NAMALWA (cell line): ENCODE results near the gene FOXO4.
A peak's percentile ranks its signal among the peaks of the same experiment; 100 is the strongest.
"Not testable (repeated sequence)": the region's sequence is repeated elsewhere in the genome, so short reads cannot be mapped to it uniquely, and the experiment has no call there.

ENCODE experiments used
- DNase-seq: peaks from one replicate; pipeline ENCODE4 v3.0.0-alpha.2; 2015; ENCODE audit warnings: low spot score

FOXO4 gene, protein sequence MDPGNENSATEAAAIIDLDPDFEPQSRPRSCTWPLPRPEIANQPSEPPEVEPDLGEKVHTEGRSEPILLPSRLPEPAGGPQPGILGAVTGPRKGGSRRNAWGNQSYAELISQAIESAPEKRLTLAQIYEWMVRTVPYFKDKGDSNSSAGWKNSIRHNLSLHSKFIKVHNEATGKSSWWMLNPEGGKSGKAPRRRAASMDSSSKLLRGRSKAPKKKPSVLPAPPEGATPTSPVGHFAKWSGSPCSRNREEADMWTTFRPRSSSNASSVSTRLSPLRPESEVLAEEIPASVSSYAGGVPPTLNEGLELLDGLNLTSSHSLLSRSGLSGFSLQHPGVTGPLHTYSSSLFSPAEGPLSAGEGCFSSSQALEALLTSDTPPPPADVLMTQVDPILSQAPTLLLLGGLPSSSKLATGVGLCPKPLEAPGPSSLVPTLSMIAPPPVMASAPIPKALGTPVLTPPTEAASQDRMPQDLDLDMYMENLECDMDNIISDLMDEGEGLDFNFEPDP

DNA sequence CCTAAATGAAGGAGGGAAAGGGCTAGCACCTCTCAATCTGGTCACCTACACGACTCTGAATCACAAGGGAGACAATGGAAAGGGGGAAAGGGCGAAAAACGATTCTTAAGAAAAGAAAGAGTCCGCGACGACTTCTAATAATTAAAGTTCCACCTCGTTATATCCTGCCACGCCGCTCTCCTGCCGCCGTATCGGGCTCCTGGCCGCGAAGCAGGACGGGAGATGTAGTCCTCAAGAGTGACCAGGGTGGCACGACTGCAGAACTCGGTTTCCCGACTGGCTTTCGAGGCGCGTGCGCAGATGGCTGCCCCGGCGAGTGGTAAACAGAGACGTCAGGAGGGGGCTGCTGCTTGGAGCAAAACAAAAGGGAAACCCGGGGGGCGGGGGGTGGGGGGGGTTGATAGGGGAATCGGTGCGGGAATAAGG is at the start of gene FOXO4:
Gene FOXO4 (plus strand): TSS at position 297 of the 426 bp plus-strand sequence. CDS start 678 bp downstream, outside the sequence.
- peak; percentile 88 for DNase-seq

DNA sequence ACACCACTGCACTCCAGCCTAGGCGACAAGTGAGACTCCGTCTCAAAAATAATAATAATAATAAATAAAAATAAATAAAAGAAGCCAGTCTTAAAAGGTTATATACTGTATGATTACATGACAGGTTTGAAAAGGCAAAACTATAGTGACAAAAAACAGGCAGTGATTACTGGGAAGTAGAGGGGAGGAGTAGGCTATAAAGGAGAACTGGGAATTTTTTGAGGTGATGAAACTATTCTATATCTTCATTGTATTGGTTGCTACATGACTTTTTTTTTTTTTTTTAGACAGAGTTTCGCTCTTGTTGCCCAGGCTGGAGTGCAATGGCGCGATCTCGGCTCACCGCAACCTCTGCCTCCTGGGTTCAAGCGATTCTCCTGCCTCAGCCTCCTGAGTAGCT is 47.8 kb upstream of the FOXO4 start:
- not testable (repeated sequence) for DNase-seq

DNA sequence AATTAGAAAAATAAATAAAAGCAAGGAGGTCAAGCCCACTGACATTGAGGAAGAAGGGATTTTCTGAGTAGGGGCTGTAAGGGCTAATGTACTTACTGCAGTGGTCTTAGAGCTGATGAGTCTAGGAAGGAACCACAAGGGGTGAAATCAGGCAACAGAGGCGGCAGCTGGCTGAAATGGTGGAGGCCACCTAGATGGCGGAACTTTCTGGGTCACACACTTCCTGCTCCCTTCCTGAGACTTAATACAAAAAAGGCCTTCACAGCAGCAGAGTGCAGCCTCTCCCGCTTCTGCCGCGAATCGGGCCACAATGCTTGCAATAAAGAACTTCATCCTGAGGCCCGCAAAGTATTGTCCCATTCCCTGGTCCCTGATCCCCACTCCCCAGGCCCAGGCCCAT is 42.9 kb upstream of the FOXO4 start:
- no peak for DNase-seq

DNA sequence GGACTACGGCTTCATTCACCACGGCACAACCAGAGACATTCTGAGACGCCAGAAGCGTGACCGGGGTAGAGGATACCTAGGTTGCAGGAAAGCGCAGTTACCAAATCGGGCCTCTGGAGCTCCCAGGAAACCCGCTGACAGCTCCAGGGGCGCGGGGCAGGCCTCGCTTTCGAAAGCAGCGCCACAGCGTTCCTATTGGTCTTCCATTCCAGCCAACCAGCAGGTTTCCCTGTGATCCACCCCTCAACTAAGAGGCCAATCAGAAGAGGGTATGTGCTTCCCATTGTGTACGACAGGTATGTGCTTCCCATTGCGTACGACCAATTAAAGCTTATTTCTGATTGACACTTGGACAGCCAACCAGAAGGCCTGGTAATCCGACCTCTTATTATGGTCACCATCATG is 42.4 kb upstream of the FOXO4 start:
- no peak for DNase-seq

DNA sequence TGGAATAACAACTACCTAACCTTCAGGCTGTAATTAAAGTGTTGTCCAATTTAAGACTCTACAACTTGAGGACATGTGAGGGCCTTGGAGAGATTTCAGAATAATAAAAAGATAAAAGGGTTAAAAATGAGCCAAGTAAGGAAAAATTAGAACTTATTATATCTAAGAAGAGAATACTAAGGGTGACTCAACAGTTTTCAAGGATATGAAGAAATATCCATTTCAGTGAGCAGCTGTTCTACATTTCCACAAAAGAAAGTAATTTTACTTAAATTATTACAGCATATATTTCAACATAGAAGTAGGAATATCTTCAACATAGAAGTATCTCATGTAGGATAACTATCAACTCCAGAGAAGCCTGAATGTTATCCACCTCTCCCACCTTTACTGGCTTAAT is 38.8 kb upstream of the FOXO4 start:
- no peak for DNase-seq

DNA sequence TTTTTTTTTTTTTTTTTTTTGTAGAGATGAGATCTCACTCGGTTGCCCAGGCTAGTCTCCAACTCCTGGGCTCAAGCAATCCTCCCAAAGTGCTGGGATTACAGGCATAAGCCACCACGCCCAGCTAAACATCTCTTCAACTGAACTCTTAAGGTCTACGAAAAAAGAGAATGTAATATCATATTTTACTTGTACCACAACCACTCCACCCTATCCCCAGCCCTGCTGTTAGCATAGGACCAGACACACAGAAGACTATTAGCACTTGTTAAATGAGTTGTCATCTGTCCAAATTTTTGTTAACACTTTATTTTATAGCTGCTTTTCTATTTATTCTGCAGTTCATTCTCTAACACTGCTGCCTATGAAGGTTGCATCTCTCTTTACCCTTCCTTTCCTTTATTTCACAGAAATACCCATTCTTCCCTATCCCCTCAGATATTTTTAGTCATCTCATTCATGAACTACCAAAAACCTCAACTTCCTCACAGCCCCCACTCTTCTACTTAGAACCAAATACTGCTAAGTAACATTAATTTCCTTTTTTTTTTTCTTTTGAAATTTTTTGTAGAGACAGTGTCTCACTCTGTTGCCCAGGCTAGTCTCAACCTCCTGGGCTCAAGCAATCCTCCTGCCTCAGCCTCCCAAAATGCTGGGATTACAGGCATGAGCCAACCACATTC is 37.7 kb upstream of the FOXO4 start:
- no peak for DNase-seq

DNA sequence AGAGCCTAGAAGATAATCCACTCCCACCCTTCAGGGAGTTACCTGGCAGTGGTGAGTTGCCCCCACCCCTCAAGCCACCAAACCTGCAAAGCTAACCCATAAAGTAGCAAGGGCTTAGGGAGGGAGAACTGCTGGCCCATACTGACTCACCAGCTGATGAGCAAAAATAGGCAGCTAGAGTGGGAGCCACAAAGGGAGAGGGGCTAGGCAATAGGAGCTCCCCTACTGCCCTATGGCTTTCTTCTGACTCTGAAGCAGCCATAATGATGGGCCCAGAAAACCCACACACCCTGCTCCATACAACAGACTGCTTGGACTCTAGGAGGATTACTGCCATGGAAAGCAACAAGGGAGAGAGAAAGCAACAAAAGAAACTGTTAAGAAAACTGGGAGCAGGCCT is 35.5 kb upstream of the FOXO4 start:
- DNase-seq: no peak

DNA sequence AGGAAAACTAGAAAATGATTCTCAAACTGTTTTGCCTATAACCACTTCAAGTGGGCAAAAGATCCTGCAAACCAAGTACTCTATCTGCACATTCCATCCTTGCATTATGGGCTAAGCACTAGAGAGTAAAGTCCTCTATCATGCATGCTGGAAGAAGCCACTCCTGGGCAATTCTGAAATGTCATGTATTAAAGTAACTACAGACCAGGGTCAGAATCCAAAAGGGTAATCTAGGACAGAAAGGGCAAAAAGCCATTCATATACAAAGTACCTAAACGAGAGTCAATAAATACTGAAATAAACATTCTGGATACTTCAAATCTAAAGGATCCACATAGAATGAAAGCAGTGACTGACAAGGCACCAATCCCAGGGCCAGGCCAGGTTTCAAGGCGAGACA is 28.6 kb upstream of the FOXO4 start:
- DNase-seq: peak; percentile 4

DNA sequence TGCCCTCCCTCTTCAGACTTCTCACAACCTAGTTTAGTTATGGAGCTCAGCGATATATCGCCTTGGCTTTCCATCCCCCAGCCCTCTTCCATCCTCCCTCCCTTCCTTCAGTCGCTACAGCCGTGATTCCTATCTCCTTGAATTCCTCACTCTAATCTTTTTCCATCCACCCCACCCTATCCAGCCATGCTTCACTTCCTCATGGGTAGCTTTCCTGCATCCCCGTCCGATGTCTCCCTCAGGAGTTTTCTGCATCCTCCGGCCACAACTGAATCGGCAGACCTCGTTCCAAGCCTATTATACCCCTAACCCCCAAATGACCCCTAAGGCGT is 28.0 kb upstream of the FOXO4 start:
- peak; percentile 9 for DNase-seq

DNA sequence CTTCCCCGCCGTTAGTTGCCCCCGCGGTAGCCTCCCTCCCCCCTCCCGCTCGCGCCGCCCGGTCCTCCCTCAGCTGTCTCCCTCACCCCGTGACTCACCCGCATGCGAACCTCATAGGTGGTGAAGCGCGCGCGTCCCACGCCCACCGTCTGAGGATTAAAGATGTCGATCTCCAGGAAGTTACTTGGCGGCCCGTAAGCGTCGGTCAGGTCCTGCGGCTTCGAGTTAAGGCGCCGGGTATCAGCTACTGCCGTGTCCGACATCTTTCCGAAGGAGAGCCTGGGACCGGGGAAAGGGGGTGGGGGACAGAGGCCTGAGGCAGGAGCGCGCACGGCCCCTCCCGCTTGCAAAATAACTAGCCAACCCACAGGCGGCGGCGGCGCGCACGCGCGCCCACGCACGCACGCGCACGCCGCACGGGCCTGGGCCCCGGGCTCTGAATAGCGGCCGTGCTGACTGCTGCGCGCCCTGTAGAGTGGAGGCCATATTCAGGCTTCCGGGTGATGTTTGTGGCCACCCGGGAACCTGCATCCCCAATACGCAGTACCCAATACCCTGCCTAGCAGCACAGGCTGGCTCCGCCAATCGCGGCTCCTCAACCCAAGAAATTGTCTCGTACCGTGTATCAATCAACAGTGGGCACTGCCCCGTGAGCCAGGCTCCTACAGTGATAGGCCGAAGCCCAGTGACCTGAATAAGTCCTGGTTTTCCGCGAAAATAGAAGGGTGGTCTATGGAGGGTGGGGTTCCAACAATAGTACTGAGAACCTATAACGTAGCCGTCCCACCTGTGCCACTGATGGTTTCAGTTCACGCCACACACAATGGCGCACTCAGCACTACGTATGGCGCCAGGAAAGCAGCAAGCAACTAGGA is 27.4 kb upstream of the FOXO4 start, which contains the start of gene SNX12:
Gene SNX12 (minus strand): TSS at position 291 of the 875 bp plus-strand sequence. CDS start 28 bp downstream, at position 263.
- DNase-seq: peak; percentile 92

DNA sequence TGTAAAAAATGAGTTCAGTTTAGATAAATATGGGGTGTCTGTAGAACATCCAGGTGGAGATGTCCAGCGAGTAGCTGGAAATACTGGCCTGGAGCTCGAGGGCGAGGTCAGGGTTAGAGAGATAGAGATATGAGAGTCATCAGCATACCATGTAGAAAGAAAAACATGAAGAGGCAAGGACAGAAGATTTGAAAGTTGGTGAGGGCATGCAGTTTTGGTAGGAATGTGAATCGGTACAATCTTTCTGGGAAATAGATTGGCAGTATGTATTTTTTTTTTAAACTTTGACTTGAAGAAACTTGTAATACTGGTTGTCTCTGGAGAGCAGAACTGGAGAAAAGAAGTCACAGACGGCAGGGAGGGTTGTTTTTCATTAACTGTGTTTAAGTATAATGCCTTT is 25.1 kb upstream of the FOXO4 start:
- no peak for DNase-seq

DNA sequence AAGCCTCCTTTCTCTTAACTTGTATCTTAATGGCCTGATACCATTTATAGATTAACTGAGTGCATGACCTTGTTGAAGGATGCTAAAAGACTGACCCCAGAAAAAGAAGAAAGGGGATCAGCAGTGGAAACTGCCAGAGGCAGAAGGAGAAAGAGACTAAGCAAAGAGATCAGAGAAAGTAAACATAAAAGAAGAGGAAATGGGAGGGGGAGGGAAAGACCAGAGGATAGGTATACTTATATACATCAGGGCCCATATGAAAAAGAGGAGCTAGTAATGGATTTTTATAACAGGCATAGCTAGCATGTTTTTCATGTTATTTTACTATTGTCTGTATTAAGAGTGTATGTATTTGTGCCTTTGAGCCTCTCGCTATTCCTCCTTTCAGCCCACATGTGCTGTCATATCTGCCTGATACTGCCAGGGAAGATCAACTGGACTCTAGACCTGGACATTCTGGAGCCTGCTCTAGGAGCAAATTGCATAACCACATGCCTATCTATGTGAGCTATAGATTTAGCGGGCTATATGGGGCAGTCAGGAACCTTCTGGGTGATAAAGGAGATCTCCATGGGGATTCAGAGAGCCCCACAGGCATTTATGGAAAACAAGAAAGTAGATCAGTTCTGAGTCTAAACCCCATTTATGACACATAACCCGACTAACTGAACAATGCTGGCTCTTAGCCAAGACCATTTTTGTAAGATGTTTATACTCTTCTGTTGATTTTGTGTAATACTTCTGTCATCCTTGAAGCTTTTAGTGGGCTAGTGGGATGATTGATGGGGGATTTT is 14.1 kb upstream of the FOXO4 start:
- DNase-seq: no peak

DNA sequence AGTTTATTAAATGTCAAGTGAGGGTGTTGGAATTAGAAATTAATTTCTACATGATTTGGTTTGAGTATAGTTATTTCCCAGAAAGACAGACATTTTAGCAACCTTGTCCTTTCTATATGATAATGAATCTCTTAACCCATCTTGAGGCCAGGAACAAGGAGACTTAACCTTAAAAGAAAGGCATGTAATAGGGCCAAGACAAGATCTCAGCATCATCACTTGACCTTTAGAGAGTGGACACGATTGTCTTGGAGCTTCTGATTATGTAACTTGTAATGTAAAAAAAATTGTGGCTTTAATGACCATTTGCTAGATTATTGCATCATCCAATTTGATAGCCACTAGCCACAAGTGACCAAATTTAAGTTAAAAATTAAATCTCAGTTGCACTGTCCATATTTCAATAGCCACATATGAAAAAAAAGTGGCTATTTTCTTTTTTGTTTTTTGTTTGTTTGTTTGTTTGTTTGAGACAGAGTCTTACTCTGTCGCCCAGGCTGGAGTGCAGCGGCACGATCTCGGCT is 13.5 kb upstream of the FOXO4 start:
- no peak for DNase-seq

DNA sequence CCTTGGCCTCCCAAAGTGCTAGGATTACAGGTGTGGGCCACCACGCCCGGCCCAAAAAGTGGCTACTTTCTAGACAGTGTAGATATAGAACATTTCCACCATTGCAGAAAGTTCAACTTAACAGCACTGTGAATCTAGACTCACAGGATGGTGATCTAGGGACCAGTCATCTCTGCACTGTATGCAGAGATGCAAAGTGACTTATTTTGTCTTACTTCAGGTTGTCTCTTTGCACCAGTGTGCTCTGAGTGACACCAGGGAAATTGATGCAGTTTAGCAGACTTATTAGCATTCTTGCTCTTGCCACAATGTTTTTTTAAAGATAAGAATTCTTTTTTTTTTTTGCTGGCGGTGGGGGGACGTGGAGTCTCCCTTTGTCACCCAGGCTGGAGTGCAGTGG is 12.8 kb upstream of the FOXO4 start:
- no peak for DNase-seq

DNA sequence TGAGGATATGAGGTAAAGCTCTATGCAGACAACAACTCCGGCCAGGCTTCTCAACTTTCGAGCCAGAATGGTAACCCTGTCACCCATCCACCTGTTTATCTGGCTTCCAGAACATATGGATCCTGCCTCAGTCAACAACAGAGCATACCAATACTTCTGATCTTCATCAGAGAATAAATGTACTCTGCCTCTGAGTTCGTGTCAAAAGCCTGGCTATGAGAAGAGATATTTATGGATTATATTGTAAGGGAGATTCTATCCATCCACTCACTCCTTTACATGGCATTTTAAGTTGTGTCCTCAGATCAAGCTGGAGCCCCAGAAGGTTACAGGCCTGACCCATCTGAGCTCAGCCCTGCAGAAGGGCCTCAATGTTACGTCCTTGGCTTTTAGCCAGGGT is 9.8 kb upstream of the FOXO4 start:
- no peak for DNase-seq

DNA sequence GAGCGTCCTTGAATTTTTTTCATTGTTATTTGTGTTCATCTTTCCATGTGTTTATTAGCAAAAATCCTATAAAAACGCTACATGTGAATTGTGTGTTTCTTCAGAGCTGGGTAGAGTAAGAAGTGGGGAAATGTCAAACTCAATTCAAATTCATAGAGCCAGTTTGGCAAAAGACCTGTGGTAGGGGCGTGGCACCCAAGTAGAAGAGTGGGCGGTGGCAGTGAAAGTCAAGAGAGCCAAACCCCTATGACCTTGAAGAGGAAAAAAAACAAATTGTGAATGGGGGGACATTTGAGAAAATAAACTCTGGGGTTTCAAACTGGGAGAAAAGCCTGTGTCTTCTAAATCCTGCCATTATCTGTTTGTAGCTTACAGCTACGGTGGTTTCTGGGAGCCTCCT is 4.4 kb upstream of the FOXO4 start:
- no peak for DNase-seq

DNA sequence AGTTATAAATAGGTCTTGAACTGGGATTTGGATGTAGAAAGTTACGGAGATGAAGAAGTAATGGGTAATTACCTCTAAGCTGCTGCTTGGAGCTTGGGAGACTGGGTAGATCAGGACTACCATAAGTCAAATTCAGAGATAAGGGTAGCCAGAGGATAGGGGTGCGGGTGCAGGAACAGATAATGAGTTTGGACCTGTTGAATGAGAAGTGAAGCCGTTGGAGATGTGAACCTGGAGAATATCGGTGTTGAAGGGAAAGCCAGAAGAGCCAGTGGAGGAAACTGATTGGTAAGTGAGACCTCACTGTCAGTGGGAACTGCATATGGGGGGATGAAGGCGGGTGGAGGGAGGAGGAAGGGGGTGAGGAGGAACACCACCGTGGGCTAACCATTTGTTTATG is 618 bp upstream of the FOXO4 start:
- no peak for DNase-seq

DNA sequence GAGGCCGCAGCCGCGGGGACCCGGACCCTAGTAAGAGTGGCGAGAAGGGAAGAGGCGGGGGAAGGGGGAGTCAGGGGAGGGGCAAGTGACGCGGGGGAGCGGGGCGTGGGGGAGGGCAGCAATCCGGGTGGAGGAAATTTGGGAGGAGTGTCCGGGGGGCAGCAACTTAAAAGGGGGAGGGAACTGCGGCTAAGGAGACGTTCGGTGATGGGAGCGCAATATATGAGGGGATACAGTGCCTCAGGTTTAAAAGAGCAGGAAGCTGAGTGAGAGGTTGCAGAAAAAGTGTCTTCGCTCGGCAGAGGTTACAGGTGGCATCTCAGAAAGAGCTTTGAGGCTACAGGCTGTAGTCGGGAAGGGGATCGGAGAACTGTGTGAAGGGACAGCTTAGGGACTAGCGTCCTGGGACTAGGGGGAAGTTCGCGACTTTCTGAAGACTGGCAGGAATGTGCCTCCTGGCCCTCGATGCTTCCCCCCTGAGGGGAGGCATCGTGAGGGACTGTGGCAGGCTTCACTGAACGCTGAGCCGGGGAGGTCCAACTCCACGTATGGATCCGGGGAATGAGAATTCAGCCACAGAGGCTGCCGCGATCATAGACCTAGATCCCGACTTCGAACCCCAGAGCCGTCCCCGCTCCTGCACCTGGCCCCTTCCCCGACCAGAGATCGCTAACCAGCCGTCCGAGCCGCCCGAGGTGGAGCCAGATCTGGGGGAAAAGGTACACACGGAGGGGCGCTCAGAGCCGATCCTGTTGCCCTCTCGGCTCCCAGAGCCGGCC is 519 bp downstream of the FOXO4 start:
- DNase-seq: peak; percentile 50

DNA sequence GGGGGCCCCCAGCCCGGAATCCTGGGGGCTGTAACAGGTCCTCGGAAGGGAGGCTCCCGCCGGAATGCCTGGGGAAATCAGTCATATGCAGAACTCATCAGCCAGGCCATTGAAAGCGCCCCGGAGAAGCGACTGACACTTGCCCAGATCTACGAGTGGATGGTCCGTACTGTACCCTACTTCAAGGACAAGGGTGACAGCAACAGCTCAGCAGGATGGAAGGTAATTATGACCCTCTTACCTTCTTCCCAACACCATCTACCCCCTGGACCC is 1.0 kb downstream of the FOXO4 start:
- DNase-seq: no peak

DNA sequence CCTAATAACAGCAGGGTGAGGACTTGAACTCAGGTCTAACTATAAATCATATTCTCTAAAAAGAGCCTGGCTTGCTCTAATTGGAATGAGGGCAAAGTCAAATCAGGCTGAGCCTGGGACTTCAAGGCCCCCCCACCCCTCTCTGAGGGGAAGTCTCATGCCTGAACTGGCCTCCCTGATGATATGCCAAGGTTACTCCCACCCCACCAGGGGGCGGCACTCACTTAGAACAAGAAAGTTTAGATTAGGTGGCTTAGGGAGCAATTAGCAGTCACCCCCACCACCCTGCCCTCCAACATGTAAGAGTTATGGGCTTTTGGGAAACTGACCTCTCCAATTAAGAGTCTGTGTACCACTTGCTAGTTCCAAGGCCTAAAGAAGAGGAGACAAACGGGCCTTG is 2.7 kb downstream of the FOXO4 start:
- DNase-seq: peak; percentile 76
